ENCODE data around the gene OPALIN.

The OPALIN gene

DNA sequence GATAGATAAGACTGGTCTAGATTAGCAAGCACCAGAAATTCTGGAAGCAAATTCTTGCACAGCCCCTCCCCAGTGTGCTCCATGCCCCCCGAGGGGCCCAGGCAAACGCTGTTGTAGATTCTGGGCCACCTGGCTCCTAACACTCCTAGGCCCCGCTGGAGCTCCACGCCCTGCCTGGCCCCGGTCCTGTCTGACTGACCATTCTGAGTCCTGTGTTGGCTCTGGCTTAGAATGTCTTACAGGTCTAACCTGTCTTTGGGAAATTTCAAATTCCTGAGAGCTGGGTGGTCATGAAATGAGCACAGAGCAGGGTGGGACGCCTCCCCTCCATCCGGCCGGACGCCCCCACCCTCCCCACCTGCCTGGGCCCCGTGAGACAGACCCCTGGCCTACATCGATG is 12.6 kb upstream of the OPALIN start:
- DNase-seq, result no peak

DNA sequence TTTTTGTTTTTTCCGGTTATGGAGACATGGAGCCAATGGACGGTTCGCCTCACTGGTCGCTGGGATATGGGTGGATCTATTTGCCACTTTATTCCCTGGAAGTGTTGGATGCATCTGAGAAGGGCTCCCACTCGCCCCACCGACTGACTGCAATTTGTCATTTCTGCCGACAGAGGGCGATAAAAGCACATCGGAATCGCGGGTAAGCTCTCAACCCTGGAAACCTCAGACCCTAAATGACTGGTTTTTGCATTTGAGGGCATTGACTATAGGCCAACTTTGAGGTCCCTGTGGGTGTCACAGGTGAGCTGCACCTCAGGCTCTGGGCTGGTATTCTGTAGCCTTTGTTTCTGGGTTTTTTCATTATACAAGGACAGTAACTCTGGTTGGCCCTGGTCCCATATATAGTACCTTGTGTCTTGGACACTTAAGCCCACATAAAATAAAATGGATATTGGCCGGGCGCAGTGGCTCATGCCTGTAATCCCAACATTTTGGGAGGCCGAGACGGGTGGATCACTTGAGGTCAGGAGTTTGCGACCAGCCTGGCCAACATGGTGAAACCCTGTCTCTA is 11.9 kb upstream of the OPALIN start:
- DNase-seq, result peak; percentile 55

DNA sequence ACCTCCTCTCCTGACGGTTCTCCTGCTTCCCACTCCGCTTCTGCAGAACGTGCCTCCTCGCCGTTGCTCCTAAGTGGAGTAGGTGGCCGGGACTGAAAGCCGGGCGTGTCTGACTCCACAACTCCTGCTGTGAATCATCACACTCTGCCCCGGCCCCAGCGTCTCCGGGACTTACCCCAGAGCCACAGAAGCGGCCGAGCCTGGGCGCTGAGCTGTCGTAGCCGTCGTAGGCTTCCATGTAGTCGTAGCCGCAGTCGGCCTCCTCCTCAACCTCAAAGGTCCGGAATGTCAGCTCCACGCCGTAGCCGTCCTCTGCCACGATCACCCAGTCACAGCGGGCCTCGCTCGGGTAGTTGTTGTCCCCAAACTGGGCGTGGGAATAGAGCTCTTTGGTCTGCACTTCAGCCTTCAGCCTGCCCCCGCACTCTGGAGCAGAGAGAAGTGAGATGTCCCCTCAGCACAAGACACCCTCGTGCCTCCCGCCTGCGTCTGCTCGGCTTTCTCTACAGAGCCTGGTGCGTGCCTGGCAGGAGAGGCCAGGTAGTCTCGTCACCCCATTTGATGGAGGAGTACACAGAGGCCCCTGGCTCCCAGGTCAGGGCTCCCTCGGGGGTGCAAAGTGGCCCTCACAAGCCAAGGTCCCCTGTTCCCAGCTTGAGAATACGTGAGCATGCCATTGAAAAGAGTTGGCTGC is 11.2 kb upstream of the OPALIN start:
- no peak for DNase-seq

DNA sequence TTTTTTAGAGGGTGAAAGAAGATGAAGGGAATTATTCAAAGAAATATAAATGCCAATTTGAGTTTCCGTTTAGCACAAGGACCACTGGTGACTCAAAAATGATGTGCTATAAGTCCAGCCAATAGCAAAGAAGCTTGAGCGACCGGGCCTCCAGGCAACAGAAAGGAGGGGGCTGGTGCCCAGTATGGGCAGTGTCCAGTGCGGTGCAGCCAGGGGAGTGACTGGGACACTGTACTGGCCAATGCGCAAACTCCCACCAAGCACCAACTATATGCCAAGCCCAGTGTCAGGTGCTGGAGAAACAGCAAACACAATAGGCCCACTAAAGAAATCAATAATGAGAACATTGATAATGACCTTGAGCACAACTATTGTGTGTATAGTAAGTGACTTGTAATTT is 10.2 kb upstream of the OPALIN start:
- no peak for DNase-seq

DNA sequence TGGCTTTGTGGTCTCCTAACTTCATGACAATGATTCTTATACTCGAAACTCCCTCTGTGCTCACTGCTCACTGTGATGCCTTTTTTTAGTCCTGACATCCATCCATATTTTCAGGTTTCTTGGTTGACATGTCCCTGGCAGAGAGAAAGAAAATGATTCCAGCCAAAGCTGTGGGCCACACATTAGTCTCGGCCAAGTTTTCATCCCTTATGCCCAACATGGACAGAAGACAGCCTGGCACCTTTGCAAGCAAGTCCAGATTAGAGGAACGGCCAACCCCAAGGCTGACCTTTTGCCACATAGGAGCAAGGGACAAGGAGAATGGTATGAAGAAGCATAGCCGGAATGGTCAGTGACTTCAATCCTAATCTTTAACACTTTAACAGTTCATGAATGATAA is 8.7 kb upstream of the OPALIN start:
- no peak for DNase-seq

GRCh38 chr10:96366508-96366907 is 7.7 kb upstream of the OPALIN start:
- DNase-seq, result no peak

GRCh38 chr10:96365571-96365970 is 6.8 kb upstream of the OPALIN start:
- DNase-seq, result no peak

GRCh38 chr10:96360766-96361165 is 2.0 kb upstream of the OPALIN start:
- no peak for DNase-seq

DNA sequence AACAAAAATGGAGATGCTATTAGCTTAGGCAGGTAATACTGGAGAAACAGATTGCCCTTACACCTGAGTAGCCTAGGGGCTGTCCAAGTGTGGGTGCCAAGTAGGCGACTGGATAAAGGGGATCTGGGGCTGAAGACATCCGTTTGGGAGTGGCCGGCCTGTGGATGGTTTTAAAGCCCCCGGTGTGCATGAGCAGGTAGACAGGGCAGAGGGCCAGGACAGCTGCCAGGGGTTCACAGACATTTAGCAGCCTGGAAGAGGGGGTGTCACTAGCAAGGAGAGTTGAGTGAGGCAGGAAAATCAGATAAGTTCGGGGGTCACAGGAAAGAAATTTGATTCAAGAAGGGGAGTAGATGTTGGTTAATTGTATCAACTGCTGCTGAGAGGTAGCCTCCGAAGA is 1.5 kb upstream of the OPALIN start:
- DNase-seq, result no peak

GRCh38 chr10:96359616-96360015 is 814 bp upstream of the OPALIN start:
- no peak for DNase-seq

DNA sequence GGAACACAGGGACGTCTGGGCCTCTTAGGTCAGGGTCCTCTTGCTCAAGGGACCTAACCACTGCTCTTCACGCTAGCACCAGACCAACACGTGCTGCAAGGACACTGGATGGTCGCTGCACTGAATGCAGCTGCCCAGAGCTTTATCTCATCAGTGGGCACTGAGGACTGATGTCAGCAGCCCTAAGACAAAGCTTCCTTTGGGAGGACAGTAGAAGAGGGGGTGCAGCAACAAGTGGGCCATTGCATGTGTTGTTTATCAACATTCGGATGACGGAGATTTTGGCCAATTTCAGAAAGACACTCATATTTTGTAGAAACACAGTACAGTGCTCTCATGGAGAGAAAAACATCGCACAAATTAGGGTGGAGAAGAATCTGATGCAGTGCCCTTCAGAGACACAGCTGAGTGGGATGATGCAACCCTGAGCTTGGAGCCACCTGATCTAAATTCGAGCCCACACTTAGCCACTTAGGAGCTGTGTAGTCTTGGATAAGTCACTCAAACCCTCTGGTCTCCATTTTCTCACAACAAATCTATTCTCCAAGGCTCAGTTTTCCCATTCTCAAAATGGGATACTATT is 1.7 kb downstream of the OPALIN start:
- DNase-seq, result no peak

GRCh38 chr10:96352582-96352981 is 6.2 kb downstream of the OPALIN start:
- DNase-seq, result no peak

GRCh38 chr10:96352027-96352426 is 6.8 kb downstream of the OPALIN start:
- no peak for DNase-seq

- no peak for DNase-seq
Measured at GRCh38 chr10:96346295-96346694, 12.5 kb downstream of the OPALIN start.

DNA sequence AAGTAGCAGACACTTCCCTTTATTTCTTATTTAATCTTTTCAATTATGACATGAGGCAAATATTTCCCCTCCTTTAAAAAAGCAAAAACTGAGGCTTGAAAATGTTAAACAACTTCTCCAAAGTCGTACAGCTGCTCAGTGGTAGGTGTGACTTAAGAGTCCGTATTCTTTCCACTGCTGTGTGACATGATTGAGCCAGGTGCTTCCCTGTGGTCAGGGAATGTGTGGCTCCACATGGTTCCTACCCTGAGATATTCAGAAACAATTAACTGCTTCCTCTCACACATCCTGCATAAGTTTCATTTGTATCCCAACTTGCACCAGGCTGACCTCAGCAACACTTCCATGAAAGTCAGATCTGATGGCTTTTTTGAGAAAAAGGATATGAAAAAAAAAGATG is 13.6 kb downstream of the OPALIN start:
- DNase-seq, result no peak

- DNase-seq, result no peak
Measured at GRCh38 chr10:96344178-96344577, 14.6 kb downstream of the OPALIN start.

GRCh38 chr10:96342402-96342801 is 16.4 kb downstream of the OPALIN start:
- DNase-seq, result no peak

- DNase-seq, result no peak
Measured at GRCh38 chr10:96341219-96342182, 17.3 kb downstream of the OPALIN start.

- peak; percentile 62 for DNase-seq
Measured at GRCh38 chr10:96339956-96340904, 18.6 kb downstream of the OPALIN start.

GRCh38 chr10:96339383-96339782 is 19.4 kb downstream of the OPALIN start:
- DNase-seq, result no peak

DNA sequence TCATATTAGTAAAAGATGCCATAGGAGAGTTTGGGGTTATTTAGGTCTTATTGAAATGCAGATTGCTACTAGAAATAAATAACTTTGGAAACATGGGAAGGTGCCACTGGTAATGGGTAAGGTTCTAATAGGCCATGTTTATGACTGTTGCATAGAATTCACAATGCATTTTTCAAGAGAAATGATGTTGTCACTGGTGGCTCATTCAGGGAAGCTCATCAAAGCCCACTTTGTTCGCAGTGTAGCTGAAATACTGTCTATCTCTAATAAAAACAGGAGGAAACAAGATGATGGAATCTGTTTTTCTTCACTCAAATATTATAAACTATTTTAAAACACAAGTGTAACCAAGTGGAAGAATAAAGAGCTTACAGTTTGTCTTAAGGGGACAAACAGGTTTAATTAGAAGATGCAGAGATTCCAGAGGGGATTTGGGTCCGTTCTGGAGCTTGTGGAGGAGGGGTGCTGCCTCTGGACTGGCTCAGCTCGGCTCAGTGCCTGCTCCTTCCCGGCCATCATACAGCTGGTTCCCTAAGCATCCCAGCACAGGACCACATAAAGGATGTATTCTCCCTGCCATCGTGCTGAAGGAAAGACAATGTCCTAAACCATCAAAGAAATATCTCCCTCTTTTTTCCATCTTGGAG is 20.4 kb downstream of the OPALIN start:
- no peak for DNase-seq

DNA sequence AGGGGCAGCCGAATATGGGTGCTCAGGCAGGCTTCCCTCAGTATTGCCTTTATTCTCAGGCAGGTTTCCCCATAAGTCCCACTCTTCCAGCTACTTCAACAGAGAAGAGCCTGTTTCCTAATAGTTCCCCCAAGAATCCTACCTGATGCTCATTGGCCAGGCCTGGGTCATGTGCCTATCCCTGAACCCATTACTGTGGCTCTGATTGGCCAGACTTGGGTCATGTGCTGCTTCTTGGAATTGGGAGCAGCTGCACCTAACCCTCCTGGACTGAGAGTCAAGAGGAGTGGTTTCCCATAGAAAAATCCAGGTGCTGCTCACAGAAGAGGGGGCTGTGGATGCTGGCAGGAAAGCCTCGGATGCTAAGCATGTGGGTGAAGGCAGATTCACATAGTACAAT is 21.7 kb downstream of the OPALIN start:
- DNase-seq, result no peak

Data from stimulated activated CD4-positive, alpha-beta T cell treated with anti-CD3 and anti-CD28 coated beads, Interleukin-4, amount 100 ng/mL, for 24 hours (primary cell).